PC-9 (cell line): ENCODE results near the gene PRELP. TPM values are rescaled to one million over a fixed set of nuclear protein-coding genes. Genes with fewer than 3 reads are reported as not detected.

Experiments used
- BruUV-seq: library from RNA; stranded (reverse); fragments of 400-500 nt; replicated peaks from 2 replicates; lab custom pipeline; 2021; lab: Mats Ljungman, UMichigan
- CTCF ChIA-PET: fragments of 300-600 bp; sonication (Branson Sonifier 250); formaldehyde crosslinking; loops from one replicate; lab custom pipeline; 2022; ENCODE audit warnings: antibody characterized with exemption; lab: Charles Lee
- POLR2A ChIA-PET: fragments of 300-600 bp; sonication (Branson Sonifier 250); formaldehyde crosslinking; loops from one replicate; lab custom pipeline; 2022; ENCODE audit warnings: antibody characterized with exemption; ENCODE audit not compliant: unreplicated experiment; lab: Charles Lee
- DNase-seq, 2 experiments: peaks; one replicate each; pipeline versions ENCODE4 v3.0.0 to v3.0.0-alpha.2; 2015 to 2022; ENCODE audit warnings: mixed read lengths in 1 of 2
- H2AFZ ChIP-seq: fragments of 200-600 bp; sonication (generic); 2 replicates; pipeline ENCODE4 v1.8.1; 2017; ENCODE audit warnings: antibody characterized with exemption
- H3F3A ChIP-seq: fragments of 200-600 bp; sonication (generic); 2 replicates; pipeline ENCODE4 v1.8.1; 2017; ENCODE audit warnings: antibody characterized with exemption, mild to moderate bottlenecking, low read depth; ENCODE audit not compliant: insufficient read depth
- H3K27ac ChIP-seq: fragments of 200-600 bp; sonication (generic); 2 replicates; pipeline ENCODE4 v1.6.1; 2016; ENCODE audit warnings: mixed run types
- H3K27me3 ChIP-seq: fragments of 200-600 bp; sonication (generic); 2 replicates; pipeline ENCODE4 v1.6.1; 2016; ENCODE audit warnings: low read depth, mixed run types; ENCODE audit not compliant: insufficient read depth
- H3K36me3 ChIP-seq: fragments of 200-600 bp; sonication (generic); 2 replicates; pipeline ENCODE4 v1.6.1; 2016; ENCODE audit warnings: low read depth, mixed run types
- H3K4me1 ChIP-seq: fragments of 200-600 bp; sonication (generic); replicated peaks from 2 replicates; pipeline ENCODE4 v1.6.1; 2016; ENCODE audit warnings: mixed run types; ENCODE audit not compliant: insufficient read depth
- H3K4me2 ChIP-seq: fragments of 200-600 bp; sonication (generic); 2 replicates; pipeline ENCODE4 v1.6.1; 2017; ENCODE audit warnings: mixed run types
- H3K4me3 ChIP-seq: fragments of 200-600 bp; sonication (generic); 2 replicates; pipeline ENCODE4 v1.6.1; 2016; ENCODE audit warnings: mixed run types
- H3K79me2 ChIP-seq: fragments of 200-600 bp; sonication (generic); 2 replicates; pipeline ENCODE4 v1.6.1; 2017; ENCODE audit warnings: low read depth, mixed run types
- H3K9me2 ChIP-seq: fragments of 200-600 bp; sonication (generic); 2 replicates; pipeline ENCODE4 v1.8.1; 2017; ENCODE audit warnings: mild to moderate bottlenecking; ENCODE audit not compliant: insufficient read depth
- H3K9me3 ChIP-seq: fragments of 200-600 bp; sonication (generic); 2 replicates; pipeline ENCODE4 v1.8.1; 2016; ENCODE audit warnings: low read depth; ENCODE audit not compliant: insufficient read depth
- H4K20me1 ChIP-seq: fragments of 200-600 bp; sonication (generic); 2 replicates; pipeline ENCODE4 v1.8.1; 2017; ENCODE audit not compliant: insufficient read depth
- EZH2 ChIP-seq: fragments of 200-600 bp; sonication (generic); IDR thresholded peaks from 2 replicates; pipeline ENCODE4 v1.8.0; 2017; ENCODE audit warnings: antibody characterized with exemption, low read depth
- intact Hi-C: fragments of 100-400 bp; cut with micrococcal nuclease; formaldehyde crosslinking; loops from one replicate; pipeline ENCODE4 v1.10.0; 2022; ENCODE audit not compliant: unreplicated experiment
- total RNA-seq: library from RNA; stranded (reverse); gene quantifications from 2 replicates; pipeline ENCODE4 v1.2.3, GENCODE V29; 2021
- TF ChIP-seq, protein P1 (sequence below): fragments of 200-600 bp; sonication (generic); conservative IDR thresholded peaks from 2 replicates; pipeline ENCODE4 v1.6.1; 2017; ENCODE audit warnings: mixed run types, antibody characterized with exemption, mild to moderate bottlenecking, moderate library complexity

PRELP gene
- total RNA-seq, 1 experiment from 2014 or later, result not detected

DNA sequence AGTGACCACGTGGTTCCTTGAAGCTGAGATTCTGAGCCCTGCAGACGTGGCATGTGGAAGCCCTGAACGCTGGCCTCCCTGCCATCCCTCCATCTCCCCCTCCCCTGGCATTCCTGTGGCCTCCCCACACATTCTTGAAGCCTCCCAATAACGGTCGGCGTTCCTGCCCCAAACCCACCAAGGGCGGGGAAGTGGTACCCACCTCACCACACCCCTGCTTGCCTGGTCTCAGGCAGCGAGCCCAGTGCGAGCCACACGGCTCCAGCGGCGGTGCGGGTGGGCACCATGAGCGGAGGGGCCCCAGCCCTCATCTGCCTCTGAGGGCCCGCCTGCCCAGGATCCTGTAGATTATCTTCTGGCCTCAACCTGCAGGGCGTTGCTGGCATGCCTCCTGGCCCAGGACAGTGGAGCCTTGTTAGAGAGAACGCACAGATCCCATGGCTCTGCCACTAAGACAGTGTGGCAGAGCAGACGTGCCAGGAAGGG, 20.6 kb upstream of the PRELP start:
- no peak overlapping the region for H3K4me3 ChIP-seq
- BruUV-seq, result no TSS peak
- TF ChIP-seq EZH2, result no peak
- TF ChIP-seq, protein P1, sequence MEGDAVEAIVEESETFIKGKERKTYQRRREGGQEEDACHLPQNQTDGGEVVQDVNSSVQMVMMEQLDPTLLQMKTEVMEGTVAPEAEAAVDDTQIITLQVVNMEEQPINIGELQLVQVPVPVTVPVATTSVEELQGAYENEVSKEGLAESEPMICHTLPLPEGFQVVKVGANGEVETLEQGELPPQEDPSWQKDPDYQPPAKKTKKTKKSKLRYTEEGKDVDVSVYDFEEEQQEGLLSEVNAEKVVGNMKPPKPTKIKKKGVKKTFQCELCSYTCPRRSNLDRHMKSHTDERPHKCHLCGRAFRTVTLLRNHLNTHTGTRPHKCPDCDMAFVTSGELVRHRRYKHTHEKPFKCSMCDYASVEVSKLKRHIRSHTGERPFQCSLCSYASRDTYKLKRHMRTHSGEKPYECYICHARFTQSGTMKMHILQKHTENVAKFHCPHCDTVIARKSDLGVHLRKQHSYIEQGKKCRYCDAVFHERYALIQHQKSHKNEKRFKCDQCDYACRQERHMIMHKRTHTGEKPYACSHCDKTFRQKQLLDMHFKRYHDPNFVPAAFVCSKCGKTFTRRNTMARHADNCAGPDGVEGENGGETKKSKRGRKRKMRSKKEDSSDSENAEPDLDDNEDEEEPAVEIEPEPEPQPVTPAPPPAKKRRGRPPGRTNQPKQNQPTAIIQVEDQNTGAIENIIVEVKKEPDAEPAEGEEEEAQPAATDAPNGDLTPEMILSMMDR, result no peak
- DNase-seq, result no peak
- no peaks in the 10 kb centered on the region for H3K4me1 ChIP-seq
- H4K20me1 ChIP-seq, result no peaks in the 10 kb centered on the region
- intact Hi-C loops, result no loop called here
- peaks cover 21% of the 10 kb centered on the region; the same call in 1 of the 2 replicates for H3K27me3 ChIP-seq
- H2AFZ ChIP-seq, result no peak overlapping the region
- H3K9me3 ChIP-seq, result no peaks in the 10 kb centered on the region
- H3K36me3 ChIP-seq, result no peaks in the 10 kb centered on the region
- POLR2A ChIA-PET, result no interaction called here
- H3K27ac ChIP-seq, result no peak overlapping the region
- H3K79me2 ChIP-seq, result no peaks in the 10 kb centered on the region
- H3K9me2 ChIP-seq, result no peaks in the 10 kb centered on the region
- no peak overlapping the region for H3K4me2 ChIP-seq
- H3F3A ChIP-seq, result no peaks in the 10 kb centered on the region
- CTCF ChIA-PET, result no interaction called here

DNA sequence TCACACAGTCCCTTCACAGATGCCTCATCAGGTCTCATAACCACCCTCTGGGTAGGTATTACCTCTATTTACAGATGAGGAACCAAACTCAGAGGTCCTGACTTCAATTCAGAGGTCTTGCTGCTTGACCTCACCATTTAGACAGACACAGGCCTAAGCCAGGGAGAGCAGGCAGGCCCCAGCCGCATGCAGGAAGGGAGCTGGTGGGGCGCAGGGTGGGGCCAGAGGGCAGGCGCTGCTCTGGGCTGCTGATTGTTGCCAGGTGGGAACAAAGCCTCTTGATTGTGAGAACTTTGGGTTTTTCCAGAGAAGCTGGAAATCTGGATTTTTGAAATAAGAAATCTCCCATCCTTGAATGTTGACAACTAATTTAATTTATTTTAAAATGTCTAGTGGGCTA, 19.9 kb upstream of the PRELP start:
- ChIA-PET POLR2A (no interaction called here), CTCF (no interaction called here)
- no peaks in the 10 kb centered on the region for H3K79me2 ChIP-seq
- H4K20me1 ChIP-seq, result no peaks in the 10 kb centered on the region
- H3K27me3 ChIP-seq, result peaks cover 15% of the 10 kb centered on the region; the same call in 1 of the 2 replicates
- no TSS peak for BruUV-seq
- no peak overlapping the region for H3K27ac ChIP-seq
- no peaks in the 10 kb centered on the region for H3K9me2 ChIP-seq
- no peak for TF ChIP-seq EZH2
- TF ChIP-seq, protein P1, result no peak
- intact Hi-C loops, result no loop called here
- no peak overlapping the region for H2AFZ ChIP-seq
- no peak for DNase-seq
- no peaks in the 10 kb centered on the region for H3K36me3 ChIP-seq
- H3K4me1 ChIP-seq, result no peaks in the 10 kb centered on the region
- H3K4me3 ChIP-seq, result no peak overlapping the region
- H3K4me2 ChIP-seq, result no peak overlapping the region
- H3K9me3 ChIP-seq, result no peaks in the 10 kb centered on the region
- H3F3A ChIP-seq, result no peaks in the 10 kb centered on the region

DNA sequence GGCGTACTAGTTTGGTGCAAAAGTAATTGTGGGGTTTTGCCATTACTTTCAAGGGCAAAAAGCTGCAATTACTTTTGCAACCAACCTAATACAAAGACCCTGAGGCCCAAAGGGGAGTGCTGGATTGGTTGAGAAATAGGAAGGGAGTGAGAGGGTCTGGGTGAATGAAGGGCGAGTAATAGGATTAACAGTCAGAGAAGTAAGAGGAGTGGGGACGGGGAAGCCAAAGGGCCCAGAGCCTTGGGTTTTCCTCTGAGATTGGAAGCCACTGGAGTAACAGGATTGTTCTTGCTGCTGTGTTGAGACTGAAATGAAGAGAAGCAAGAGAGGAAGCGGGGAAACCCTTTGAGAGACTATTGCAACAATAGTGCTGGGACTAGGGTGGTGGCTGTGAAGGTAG, 19.0 kb upstream of the PRELP start:
- H4K20me1 ChIP-seq, result no peaks in the 10 kb centered on the region
- no peaks in the 10 kb centered on the region for H3K36me3 ChIP-seq
- TF ChIP-seq, protein P1, result no peak
- no peak for TF ChIP-seq EZH2
- H3K79me2 ChIP-seq, result no peaks in the 10 kb centered on the region
- no peak for DNase-seq
- CTCF ChIA-PET, result no interaction called here
- H2AFZ ChIP-seq, result no peak overlapping the region
- H3K9me3 ChIP-seq, result no peaks in the 10 kb centered on the region
- no peaks in the 10 kb centered on the region for H3F3A ChIP-seq
- H3K27me3 ChIP-seq, result peaks cover 11% of the 10 kb centered on the region; the same call in 1 of the 2 replicates
- POLR2A ChIA-PET, result no interaction called here
- no peak overlapping the region for H3K4me3 ChIP-seq
- intact Hi-C loops, result no loop called here
- no peak overlapping the region for H3K27ac ChIP-seq
- H3K4me1 ChIP-seq, result no peaks in the 10 kb centered on the region
- H3K9me2 ChIP-seq, result no peaks in the 10 kb centered on the region
- no peak overlapping the region for H3K4me2 ChIP-seq
- BruUV-seq, result no TSS peak
